Activated CD8-positive, alpha-beta T cell treated with anti-CD3 and anti-CD28 coated beads for 36 hours (primary cell): ENCODE measurements around the gene MSL1. TPM values are rescaled to one million over a fixed set of nuclear protein-coding genes. Genes with fewer than 3 reads are reported as not detected.
A peak's percentile ranks its signal among the peaks of the same experiment; 100 is the strongest.

ENCODE experiments used
- ATAC-seq: fragments of 200-7000 bp; cut with Tn5 transposase; one replicate; pipeline ENCODE4 v1.10.0; 2021; ENCODE audit warnings: mild to moderate bottlenecking, moderate library complexity
- CTCF ChIA-PET: fragments of 350-600 bp; sonication (Branson Sonifier 250); formaldehyde crosslinking; loops from one replicate; lab custom pipeline; 2021; ENCODE audit warnings: antibody characterized with exemption; lab: Charles Lee
- POLR2A ChIA-PET: fragments of 350-600 bp; sonication (Branson Sonifier 250); formaldehyde crosslinking; loops from one replicate; lab custom pipeline; 2021; ENCODE audit warnings: antibody characterized with exemption; lab: Charles Lee
- DNase-seq: peaks from one replicate; pipeline ENCODE4 v3.0.0-alpha.2; 2020
- H3K27ac Mint-ChIP-seq: one replicate; pipeline ENCODE4 v1.8.0; 2021; ENCODE audit warnings: mild to moderate bottlenecking, mixed read lengths
- H3K27me3 Mint-ChIP-seq: one replicate; pipeline ENCODE4 v1.8.0; 2021; ENCODE audit warnings: mixed read lengths
- H3K36me3 Mint-ChIP-seq: one replicate; pipeline ENCODE4 v1.8.0; 2021; ENCODE audit warnings: low read depth, mixed read lengths
- H3K4me1 Mint-ChIP-seq: one replicate; pipeline ENCODE4 v1.8.0; 2021; ENCODE audit warnings: low read depth, mixed read lengths
- H3K4me3 Mint-ChIP-seq: one replicate; pipeline ENCODE4 v1.8.0; 2021; ENCODE audit warnings: mild to moderate bottlenecking, moderate library complexity, mixed read lengths
- H3K9me3 Mint-ChIP-seq: one replicate; pipeline ENCODE4 v1.8.0; 2021; ENCODE audit warnings: mixed read lengths
- intact Hi-C: fragments of 100-400 bp; cut with micrococcal nuclease; formaldehyde crosslinking; loops from one replicate; pipeline ENCODE4 v1.10.0; 2022
- total RNA-seq, 2 experiments: library from RNA; stranded (reverse); gene quantifications; one replicate each; pipeline ENCODE4 v1.2.3, GENCODE V29; 2021
- TF ChIP-seq, protein P1 (sequence below): fragments of 200-600 bp; IDR thresholded peaks from one replicate; pipeline ENCODE4 v1.8.0; 2022; ENCODE audit warnings: antibody characterized with exemption, mild to moderate bottlenecking

The MSL1 gene
- total RNA-seq, 2 experiments from 2014 or later = 69.0 to 70.1 TPM

DNA sequence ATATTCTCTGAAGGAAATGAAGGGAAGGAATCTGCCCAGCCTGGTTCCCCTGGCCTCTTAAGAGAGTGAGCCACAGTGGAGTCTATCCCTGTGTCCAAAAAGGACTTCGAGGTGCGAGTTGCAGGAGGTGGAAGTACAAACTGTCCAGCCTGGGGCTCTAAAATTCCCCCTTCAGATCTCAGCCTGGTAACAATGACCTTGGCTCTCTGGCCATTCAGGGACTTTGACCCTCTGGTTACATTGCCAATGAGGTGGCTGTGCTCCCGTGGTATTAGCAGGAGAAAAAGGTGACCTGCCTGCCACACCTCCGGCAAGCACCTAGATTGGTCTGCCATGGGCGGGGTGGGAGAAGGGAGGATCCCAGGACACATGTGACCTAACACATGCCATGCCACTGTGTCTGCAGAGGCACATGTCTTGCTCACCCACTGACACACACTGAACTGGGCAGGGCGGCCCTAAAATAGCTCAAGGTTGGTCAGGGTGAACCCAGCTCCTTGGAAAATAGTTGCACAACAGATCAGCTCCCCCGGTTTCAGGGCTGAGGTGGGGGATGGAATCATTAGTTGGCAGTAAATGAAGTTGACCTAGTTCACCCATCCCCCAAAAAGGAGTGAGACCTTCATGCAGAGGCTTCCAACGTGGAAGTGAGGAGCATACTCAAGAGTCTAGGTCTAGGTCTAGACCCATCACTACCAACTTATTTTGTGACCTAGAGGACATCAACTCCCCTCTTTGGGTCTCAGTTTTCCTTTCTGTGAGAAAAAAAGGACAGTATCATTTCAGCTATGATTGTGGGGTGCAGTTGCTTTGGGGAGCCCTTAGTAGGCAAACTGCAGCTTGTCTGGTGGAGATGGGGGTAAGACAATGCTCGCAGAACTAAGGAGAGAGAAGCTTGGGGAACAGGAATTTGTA is 23.6 kb upstream of the MSL1 start:
- peaks cover 68% of the 10 kb centered on the region for H3K4me1 Mint-ChIP-seq
- no peaks in the 10 kb centered on the region for H3K27me3 Mint-ChIP-seq
- POLR2A ChIA-PET = interaction anchor here (0.8 to 8.2 kb wide), 13 partner anchors 14 to 343 kb away, joined by 3 to 93 read pairs (median 4); partner anchors contain the start of genes CASC3, MED24 and THRA
- peak overlapping the region; percentile 85 for H3K4me3 Mint-ChIP-seq
- DNase-seq = peak; percentile 39
- TF ChIP-seq, protein P1, sequence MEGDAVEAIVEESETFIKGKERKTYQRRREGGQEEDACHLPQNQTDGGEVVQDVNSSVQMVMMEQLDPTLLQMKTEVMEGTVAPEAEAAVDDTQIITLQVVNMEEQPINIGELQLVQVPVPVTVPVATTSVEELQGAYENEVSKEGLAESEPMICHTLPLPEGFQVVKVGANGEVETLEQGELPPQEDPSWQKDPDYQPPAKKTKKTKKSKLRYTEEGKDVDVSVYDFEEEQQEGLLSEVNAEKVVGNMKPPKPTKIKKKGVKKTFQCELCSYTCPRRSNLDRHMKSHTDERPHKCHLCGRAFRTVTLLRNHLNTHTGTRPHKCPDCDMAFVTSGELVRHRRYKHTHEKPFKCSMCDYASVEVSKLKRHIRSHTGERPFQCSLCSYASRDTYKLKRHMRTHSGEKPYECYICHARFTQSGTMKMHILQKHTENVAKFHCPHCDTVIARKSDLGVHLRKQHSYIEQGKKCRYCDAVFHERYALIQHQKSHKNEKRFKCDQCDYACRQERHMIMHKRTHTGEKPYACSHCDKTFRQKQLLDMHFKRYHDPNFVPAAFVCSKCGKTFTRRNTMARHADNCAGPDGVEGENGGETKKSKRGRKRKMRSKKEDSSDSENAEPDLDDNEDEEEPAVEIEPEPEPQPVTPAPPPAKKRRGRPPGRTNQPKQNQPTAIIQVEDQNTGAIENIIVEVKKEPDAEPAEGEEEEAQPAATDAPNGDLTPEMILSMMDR = no peak
- intact Hi-C loops = loop anchor here (2.0 kb wide), 1 partner anchor 15 kb away; no protein-coding TSS in a partner anchor
- peak overlapping the region; percentile 90 for H3K27ac Mint-ChIP-seq
- no peak for ATAC-seq
- CTCF ChIA-PET = interaction anchor here (0.9 to 9.5 kb wide), 10 partner anchors 10 to 94 kb away, joined by 3 to 136 read pairs (median 8); partner anchors contain the start of gene THRA
- H3K36me3 Mint-ChIP-seq = peaks cover 47% of the 10 kb centered on the region
- no peaks in the 10 kb centered on the region for H3K9me3 Mint-ChIP-seq

DNA sequence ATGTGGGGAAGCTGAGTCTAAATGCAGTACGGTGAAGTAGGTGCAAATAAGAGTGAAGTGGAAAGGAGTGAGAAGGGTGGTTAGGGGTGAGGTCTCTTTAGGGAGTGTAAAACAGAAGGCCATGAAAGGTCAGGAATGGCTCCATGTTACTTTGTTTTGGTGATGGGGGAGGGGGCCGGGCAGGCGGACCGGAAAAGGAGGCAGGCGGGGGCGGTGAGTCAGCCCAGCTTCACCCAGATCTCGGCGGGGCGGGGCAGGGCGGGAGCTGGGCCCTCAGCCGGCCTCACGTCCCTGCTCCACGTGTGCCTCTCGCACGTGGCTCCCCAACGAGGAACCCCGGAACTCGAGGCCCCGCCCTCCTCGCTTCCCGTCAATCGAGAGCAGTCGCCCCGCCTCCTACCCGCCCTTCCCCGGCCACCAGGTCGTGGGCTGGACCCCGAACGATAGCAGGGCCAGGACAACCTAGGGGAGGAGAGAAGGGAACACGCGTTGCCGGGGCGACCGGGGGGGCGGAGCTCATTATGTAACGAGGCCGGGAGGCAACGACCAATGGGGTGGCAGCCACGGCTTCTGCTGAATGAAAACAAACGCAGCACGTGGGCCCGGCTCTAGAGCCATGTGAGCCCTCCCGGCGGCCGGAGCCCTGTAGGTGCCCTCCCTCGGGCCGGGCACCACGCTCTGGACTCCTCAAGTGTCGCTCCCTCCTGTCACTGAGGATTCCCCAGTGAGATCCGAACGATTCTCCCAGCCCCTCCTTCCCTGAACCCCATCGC is 22.7 kb upstream of the MSL1 start:
- ChIA-PET POLR2A (interaction anchor here (0.8 to 8.2 kb wide), 11 partner anchors 13 to 344 kb away, joined by 3 to 93 read pairs (median 4); partner anchors contain the start of genes MED24 and THRA), CTCF (interaction anchor here (0.7 to 9.5 kb wide), 11 partner anchors 10 to 93 kb away, joined by 3 to 136 read pairs (median 7); partner anchors contain the start of gene THRA)
- H3K27me3 Mint-ChIP-seq = no peaks in the 10 kb centered on the region
- ATAC-seq (peak; percentile 72), DNase-seq (peak; percentile 100)
- H3K4me1 Mint-ChIP-seq = peaks cover 72% of the 10 kb centered on the region
- H3K4me3 Mint-ChIP-seq = peak overlapping the region; percentile 85
- H3K36me3 Mint-ChIP-seq = peaks cover 41% of the 10 kb centered on the region
- no peaks in the 10 kb centered on the region for H3K9me3 Mint-ChIP-seq
- intact Hi-C loops = no loop called here
- peak overlapping the region; percentile 90 for H3K27ac Mint-ChIP-seq
- TF ChIP-seq, protein P1 = no peak

DNA sequence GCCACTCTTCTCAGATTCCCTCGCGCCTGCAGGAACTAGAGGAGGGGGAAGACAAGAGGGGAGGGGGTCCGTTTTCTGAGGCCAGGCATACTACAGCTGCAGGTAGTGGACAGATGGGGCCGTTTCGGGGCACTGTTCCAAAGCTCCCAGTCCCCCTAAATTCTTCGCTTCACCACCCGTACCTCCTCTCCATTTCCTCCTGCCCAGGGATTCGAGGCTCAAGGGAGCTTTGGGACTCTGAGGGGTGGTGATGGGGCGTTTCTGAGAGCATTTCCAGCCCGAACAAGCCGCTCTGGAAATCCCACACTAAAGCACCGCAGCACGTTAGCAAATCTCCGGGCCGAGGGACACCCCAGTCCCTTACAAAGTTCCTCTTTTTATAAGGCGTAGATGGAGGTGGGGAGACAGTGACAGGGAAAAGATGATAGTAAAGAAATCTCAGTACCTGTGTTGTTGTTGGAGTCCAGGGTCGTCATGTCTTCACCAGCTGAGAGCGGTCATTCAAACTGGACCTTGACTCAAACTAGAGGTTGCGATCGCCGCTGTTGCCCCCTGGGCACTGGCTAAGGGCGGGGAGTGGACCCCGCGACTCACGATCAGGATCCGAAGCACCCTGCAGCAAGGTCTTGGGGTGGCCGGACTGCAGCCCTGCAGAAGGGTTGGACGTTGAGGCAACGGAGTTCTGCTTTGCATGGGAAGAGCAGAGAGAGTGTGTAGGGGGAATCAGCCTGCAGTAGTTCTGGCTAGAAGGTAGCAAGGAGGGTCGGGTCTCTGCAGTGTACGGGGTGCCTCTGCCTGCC is 22.0 kb upstream of the MSL1 start:
- Mint-ChIP-seq H3K27ac (peak overlapping the region; percentile 90), H3K27me3 (no peaks in the 10 kb centered on the region), H3K36me3 (peaks cover 37% of the 10 kb centered on the region), H3K4me3 (peak overlapping the region; percentile 85), H3K9me3 (no peaks in the 10 kb centered on the region), H3K4me1 (peaks cover 75% of the 10 kb centered on the region)
- ATAC-seq (no peak), DNase-seq (no peak)
- ChIA-PET POLR2A (interaction anchor here (0.6 to 8.2 kb wide), 10 partner anchors 9 to 48 kb away, joined by 3 to 93 read pairs (median 4); partner anchors contain the start of genes MED24 and THRA), CTCF (interaction anchor here (0.7 to 9.5 kb wide), 12 partner anchors 12 to 73 kb away, joined by 3 to 136 read pairs (median 6); partner anchors contain the start of gene MED24)
- TF ChIP-seq, protein P1 = no peak
- intact Hi-C loops = no loop called here

DNA sequence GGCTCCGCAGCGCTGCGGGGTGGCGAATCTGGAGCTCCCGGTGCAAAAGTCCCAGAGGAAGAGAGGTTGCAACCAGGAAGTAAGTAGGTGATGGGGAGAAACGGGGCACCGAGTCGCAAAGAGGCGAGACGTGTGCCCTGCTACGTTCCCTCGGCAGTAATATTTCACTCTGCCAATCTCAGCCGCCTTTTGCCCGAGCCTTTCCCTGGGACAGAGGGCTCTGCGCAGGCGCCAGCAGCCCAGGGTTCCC is 21.4 kb upstream of the MSL1 start, which contains the start of gene NR1D1:
TSS of gene NR1D1 (minus strand) at position 171 of the 250 bp plus-strand sequence. CDS start 495 bp downstream, outside the sequence.
- POLR2A ChIA-PET = interaction anchor here (0.6 to 8.2 kb wide), 10 partner anchors 10 to 185 kb away, joined by 3 to 93 read pairs (median 4); partner anchors contain the start of gene MED24
- TF ChIP-seq, protein P1 = no peak
- Mint-ChIP-seq H3K4me3 (peak within 1 kb of the TSS; percentile 85), H3K9me3 (no peaks in the 10 kb centered on the region), H3K4me1 (peaks cover 75% of the 10 kb centered on the region), H3K36me3 (peaks cover 34% of the 10 kb centered on the region), H3K27me3 (no peaks in the 10 kb centered on the region), H3K27ac (peak within 1 kb of the TSS; percentile 90)
- intact Hi-C loops = no loop called here
- DNase-seq (no peak), ATAC-seq (no peak)
- CTCF ChIA-PET = interaction anchor here (0.8 to 9.5 kb wide), 8 partner anchors 11 to 91 kb away, joined by 3 to 136 read pairs (median 4); partner anchors contain the start of gene MED24
